GM21737 (cell line): ENCODE data around the gene NMBR.
"Not testable (repeated sequence)": the region's sequence is repeated elsewhere in the genome, so short reads cannot be mapped to it uniquely, and the experiment has no call there.

Experiments
- ATAC-seq: cut with Tn5 transposase; IDR thresholded peaks from one replicate; pipeline ENCODE4 v1.9.1; 2021; ENCODE audit warnings: mild to moderate bottlenecking, moderate library complexity; ENCODE audit not compliant: unreplicated experiment

The NMBR gene

GRCh38 chr6:142146828-142147662 lies at the start of gene NMBR, which contains the start of gene VTA1:
TSS of gene NMBR (minus strand) at chr6:142147122. CDS start at chr6:142088658, 58,464 bp downstream.
TSS of gene VTA1 (plus strand) at chr6:142147263. CDS start at chr6:142147288, 25 bp downstream.
- ATAC-seq = peak; percentile 100

- ATAC-seq = no peak
Observed at GRCh38 chr6:142195862-142196541, 49.1 kb upstream of the NMBR start.

- ATAC-seq = no peak
Observed at GRCh38 chr6:142193621-142194020, 46.7 kb upstream of the NMBR start.

- ATAC-seq = no peak
Observed at GRCh38 chr6:142192343-142192742, 45.4 kb upstream of the NMBR start.

- no peak for ATAC-seq
Observed at GRCh38 chr6:142189057-142189456, 42.1 kb upstream of the NMBR start.

- not testable (repeated sequence) for ATAC-seq
Observed at GRCh38 chr6:142188341-142188740, 41.4 kb upstream of the NMBR start.

GRCh38 chr6:142187209-142187608 lies 40.3 kb upstream of the NMBR start:
- ATAC-seq = no peak

- no peak for ATAC-seq
Observed at GRCh38 chr6:142185641-142186040, 38.7 kb upstream of the NMBR start.

GRCh38 chr6:142184307-142184706 lies 37.4 kb upstream of the NMBR start:
- no peak for ATAC-seq

- no peak for ATAC-seq
Observed at GRCh38 chr6:142183351-142183750, 36.4 kb upstream of the NMBR start.

- ATAC-seq = no peak
Observed at GRCh38 chr6:142182004-142182403, 35.1 kb upstream of the NMBR start.

GRCh38 chr6:142178129-142178528 lies 31.2 kb upstream of the NMBR start:
- ATAC-seq = no peak

- ATAC-seq = no peak
Observed at GRCh38 chr6:142174703-142175102, 27.8 kb upstream of the NMBR start.

GRCh38 chr6:142173980-142174379 lies 27.1 kb upstream of the NMBR start:
- no peak for ATAC-seq

- ATAC-seq = no peak
Observed at GRCh38 chr6:142172758-142173157, 25.8 kb upstream of the NMBR start.

GRCh38 chr6:142171351-142171750 lies 24.4 kb upstream of the NMBR start:
- no peak for ATAC-seq

- no peak for ATAC-seq
Observed at GRCh38 chr6:142167486-142167885, 20.6 kb upstream of the NMBR start.

GRCh38 chr6:142167071-142167470 lies 20.1 kb upstream of the NMBR start:
- ATAC-seq = no peak

GRCh38 chr6:142165227-142165626 lies 18.3 kb upstream of the NMBR start:
- no peak for ATAC-seq

GRCh38 chr6:142162780-142163179 lies 15.9 kb upstream of the NMBR start:
- ATAC-seq = no peak

- ATAC-seq = not testable (repeated sequence)
Observed at GRCh38 chr6:142156758-142157068, 9.8 kb upstream of the NMBR start.
